ENCODE measurements around the gene UBE2D1.
"Not testable (repeated sequence)": the region's sequence is repeated elsewhere in the genome, so short reads cannot be mapped to it uniquely, and the experiment has no call there.

UBE2D1 gene

DNA sequence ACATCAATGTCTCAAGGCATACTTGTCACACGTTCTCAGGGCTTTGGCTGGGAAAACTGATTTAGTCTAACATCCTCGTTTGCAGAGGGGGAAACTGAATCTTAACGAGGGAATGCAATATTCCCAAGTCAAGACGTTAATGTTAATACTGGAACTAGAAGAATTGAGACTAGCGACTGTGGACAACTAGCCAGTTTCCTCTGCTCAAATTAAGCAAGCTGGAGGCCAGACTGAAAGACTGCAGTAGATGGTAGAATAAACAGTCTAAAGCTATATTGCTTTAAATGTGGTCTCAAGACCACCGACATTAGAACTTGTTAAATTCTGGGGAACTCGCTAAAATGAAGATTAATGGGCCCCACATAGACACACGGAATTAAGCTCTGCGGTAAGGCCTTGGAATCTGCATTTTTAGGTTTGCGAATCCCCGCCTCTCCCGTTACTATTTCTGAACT, 49.8 kb downstream of the UBE2D1 start:
- no peak for DNase-seq

DNA sequence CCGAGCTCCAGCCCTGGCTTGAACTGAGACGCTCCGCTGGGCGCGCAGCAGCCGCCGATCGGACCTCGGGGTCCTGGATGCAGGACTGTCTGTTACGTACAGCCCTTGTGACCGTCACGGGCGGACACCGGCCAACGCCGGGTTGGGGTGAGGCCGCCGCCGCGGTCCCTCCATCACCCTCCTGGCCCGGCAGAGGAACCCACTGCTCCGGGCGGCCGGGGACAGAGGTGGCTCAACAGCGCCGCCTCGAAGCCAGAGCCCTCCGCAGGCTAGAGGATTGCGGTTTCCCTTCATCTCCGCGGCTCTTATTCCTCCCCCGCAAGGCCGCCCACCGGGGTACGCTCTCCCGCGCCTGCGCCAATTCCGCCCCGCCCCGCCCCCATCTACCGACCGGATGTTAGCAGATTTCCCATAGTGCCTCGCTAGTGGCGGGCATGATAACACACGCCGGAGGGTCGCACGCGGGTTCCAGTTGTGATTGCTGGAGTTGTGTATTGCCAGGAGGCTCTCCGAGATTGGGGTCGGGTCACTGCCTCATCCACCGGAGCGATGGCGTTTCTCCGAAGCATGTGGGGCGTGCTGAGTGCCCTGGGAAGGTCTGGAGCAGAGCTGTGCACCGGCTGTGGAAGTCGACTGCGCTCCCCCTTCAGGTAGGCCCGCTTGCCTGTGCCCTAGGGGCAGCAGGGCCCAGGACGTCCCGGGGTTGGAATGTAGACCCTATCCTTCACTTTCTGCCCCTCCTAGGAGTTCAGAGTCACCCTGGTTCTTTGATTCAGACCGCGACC, 50.4 kb downstream of the UBE2D1 start, which contains the start of gene TFAM:
Gene TFAM (plus strand): TSS at position 412 of the 785 bp plus-strand sequence. CDS start 138 bp downstream, at position 550.
- DNase-seq = peak; percentile 91

DNA sequence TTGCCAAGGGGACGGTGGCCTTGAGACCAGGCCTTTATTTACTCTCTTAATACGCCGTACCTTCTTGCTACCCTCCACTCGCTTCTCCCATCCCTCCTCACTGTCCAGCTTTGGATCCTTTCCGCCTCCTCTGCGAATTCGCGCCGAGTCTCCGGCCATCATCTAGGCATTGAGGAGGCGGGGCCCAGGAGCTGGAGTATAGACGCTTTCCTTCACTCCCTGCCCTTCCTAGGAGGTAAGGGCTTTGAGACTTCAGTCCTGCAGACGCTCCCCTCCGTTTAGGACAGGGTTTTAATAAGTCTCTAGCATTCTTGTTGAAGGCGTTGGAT, 50.9 kb downstream of the UBE2D1 start:
- DNase-seq = no peak

DNA sequence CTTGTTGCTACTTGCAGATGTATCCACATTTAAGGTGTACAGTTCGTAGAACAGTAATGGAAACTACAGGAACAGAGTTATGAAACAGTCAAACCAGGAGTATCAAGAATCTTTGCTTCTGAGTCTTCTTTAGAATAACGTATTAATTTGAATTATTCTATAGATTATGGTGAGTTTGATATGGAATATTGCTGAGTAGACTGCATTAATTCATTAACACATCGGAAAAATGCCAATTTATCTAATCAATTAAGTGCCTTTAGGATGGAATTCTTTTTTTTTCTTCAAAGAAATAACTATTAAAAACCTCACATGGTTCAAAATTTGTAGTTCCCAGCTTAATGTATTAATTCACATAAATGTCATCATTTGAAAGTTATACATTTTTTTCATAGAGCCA, 54.2 kb downstream of the UBE2D1 start:
- DNase-seq = no peak

DNA sequence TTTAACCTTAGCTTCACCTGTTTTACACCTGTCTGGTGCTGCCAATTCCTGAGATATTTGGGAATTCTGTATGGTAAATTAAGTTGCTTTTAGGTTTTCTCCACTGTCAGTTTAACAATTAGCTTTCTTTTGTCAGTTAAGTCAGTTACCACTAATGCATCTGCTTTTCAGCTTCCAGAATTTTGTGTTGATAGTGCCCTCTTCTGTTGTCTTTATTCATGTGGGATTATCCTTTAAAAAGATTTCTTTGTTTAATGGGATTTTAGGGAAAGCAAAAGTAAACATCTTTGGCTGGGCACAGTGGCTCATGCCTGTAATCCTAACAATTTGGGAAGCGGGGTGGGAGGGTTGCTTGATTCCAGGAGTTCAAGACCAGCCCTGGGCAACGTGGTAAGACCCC, 58.5 kb downstream of the UBE2D1 start:
- DNase-seq = no peak

DNA sequence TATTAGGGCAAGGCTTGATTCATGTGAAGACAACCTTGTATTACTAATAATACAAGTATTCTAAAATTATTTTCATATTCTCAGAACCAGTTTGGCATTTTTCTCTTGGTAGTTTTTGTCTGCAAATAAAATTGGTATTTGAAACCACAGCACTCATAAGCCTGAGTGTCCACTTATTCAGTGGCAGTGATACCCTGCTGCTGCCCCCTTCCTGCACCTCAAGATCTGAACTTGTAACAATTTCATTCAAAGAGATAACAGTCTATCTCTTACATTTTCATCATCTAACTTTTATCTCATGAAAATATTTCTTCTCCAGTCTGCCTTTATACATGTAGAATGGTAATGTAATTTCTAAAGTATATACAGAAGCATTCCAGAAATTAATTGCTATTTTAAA, 59.7 kb downstream of the UBE2D1 start:
- no peak for DNase-seq

DNA sequence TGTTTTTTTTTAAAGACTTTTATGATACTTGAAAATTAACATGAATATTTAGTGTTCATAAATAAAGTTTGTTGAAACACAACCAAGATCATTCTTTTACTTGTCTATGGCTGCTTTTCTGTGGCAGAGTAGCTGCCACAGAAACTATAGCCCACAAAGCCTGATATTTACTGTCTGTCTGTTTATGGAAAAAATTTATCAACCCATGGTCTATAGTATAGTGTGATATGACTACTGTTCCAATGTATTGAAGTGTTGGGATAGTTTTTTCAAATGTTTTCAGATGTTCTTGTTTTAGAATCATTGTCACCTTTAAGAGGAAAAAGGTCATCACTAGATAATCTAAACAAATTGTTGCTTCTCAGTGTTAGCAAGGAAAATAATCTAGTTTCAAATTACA, 61.3 kb downstream of the UBE2D1 start:
- DNase-seq = no peak

DNA sequence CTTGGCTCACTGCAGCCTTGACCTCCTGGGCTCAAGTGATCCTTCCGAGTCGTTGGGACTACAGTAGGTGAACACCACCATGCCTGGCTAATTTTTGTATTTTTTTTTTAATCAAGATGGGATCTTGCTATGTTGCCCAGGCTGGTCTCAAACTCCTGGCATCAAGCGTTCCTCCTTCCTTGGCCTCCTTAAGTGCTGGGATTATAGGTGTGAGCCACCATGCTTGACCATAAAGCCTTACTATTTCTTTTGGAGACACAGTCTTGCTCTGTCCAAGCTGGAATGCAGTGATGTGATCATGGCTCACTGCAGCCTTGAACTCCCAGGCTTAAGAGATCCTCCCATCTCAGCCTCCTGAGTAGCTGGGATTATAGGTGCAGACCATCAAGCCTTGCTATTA, 63.0 kb downstream of the UBE2D1 start:
- no peak for DNase-seq

DNA sequence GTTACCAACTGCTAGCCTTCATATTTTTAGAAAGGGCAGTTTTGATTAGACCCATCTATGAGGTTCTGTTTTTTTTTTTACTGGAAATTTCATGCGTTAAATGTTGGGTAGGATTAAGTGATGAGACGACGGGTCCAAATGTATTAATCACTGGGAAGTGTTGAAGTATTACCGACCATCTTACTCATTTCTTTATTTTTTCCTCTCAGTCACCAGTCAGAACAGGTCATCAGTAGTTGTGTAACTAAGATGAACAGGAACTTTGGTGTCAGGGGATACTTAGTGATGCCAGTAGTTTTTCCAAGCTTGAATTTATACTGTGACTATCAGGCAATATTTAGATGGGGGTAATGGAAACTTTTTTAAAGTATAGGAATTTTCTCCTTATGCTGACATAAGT, 64.6 kb downstream of the UBE2D1 start:
- DNase-seq = no peak

DNA sequence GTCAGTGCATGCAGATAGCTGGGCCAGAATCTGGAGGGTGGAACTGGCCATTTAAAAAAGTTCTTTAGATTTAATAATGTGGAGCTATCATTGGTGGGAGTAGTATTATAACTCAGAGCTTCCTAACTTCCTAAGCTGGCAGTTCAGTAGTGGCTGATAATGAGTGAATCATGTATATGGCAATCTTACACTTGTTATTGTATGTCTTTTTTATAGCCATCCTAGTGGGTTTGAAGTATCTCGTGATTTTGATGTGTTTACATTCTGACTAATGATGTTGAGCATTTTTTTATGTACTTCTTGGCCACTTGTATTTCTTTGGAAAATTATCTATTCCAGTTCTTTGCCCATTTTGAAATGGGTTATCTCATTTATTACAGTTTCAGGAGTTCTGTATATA, 65.8 kb downstream of the UBE2D1 start:
- DNase-seq = no peak

DNA sequence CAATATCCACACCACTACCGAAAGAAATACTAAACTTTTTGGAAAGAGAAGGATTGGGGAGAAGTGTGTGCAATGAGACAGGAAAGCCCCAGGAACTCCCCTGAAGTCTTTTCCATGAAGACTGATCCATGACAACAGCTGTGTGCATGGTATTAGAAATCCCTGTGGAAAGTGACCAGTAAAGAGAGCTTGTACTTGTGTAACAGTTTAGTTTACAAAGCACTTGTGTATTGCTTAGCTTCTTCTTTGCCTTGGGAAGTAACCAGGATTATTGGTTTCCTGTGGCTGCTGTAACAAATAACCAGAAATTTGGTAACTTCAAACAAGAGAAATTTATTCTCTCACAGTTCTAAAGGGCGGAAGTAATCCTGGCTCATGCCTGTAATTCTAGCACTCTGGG, 69.2 kb downstream of the UBE2D1 start:
- no peak for DNase-seq

DNA sequence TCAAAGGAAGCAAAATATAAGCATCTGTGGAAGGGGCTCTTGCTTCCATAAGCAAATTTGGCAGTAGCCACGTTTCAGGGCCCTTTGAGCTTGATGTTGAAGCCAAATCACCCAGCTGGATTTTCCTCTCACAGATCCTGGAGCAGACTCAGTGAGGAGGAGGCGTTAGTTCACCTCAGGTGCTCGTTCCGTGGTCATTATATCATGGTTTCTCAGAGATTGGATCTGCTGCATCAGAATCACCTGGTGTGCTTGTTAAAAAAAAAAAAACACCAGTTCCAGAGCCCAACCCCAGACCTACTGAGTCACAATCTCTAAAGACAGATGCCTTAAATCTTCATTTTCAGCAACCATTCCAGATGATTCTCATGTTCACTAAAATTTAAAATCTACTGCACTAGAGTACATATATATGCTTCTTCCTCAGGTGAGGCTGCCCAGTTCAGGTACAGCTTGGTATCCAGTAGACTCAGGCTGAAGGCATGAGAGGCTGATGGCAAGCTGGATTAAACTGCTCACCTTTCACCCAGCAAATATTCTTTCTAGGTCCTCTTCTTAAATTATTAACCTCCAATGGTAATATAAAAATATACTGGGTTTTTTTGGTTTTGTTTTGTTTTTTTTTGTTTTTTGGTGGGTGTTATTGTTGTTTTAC, 75.3 kb downstream of the UBE2D1 start:
- DNase-seq = no peak

DNA sequence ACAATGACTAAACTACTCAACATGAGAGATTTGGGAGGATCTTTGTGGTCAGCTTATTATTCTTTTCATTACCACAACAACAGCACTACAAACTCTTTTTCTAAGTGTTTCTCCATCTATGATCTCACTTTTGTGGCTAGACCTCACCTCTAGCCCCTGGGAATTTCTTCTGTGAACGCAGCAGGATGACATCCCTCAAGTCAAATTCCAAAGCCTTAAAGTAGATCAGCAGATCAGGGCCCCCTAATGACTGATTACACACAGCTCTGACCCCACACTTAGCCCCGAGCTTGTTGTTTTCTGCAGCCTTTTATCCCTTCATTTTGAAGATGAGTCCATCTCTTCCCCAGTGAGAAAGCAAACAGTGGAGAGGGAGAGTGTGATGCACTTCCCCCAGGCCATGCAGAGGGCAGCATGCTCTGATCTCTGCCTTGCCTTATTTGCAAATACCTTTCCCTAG, 77.7 kb downstream of the UBE2D1 start:
- no peak for DNase-seq

DNA sequence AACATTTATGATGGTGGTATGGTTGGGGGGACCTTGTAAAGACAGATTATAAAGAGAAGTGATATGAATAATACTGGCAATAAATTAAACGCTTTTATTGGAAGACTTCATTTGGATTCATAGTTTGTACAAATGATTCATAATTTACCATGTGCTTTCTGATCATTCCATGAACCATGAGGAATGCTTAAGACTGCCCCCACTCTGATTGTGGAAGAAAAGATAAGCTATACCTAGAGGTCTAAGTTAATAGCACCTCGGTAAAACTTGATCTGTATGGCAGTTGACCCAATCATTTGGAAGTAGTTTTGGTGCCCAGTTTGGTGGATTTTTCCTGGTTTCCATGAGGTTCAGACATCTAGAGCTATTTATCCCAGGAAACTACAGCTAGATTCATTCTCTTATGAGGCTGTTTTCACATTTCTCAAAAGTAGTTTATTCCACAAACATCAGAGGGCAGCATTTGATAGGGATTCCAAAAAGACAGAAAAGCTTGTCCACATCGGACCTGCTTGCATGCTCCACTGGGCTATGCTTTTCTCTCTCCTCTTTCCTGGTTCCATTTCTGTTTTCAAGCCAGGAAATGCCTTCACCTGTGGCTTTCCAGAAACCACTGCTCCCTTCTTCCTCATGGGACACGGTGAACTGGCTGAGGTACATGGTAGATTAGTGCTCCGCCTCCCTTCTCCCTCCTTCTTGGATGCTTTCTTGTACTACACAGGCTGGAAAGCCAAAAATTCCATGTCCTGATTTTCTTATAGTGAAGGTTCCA, 79.7 kb downstream of the UBE2D1 start:
- no peak for DNase-seq

DNA sequence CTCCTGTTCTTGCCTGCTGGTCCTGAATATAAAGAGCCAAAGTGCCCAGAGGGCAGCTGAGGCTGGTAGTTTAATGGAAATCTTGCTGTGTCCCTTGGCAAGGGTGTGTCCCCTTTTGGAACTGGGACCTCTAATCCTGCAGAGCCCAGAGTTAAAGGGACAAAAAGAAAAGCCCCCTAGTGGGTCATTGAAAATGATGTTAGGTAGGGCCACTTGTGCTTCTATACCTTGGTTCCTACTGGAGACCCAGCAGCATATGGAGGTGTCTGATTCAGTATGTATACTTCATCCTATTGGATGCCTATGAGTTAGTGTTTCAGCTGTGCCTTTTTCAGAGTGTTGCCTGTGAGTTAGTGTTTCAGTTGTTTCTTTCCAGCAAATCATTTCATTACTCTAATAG, 81.0 kb downstream of the UBE2D1 start:
- DNase-seq = no peak

DNA sequence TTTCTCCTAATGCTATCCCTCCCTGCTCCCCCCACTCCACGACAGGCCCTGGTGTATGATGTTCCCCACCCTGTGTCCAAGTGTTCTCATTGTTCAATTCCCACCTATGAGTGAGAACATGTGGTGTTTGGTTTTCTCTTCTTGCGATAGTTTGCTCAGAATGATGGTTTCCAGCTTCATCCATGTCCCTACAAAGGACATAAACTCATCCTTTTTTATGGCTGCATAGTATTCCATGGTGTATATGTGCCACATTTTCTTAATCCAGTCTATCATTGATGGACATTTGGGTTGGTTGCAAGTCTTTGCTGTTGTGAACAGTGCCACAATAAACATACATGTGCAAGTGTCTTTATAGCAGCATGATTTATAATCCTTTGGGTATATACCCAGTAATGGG, 83.1 kb downstream of the UBE2D1 start:
- not testable (repeated sequence) for DNase-seq

Measured in CD4-positive, alpha-beta T cell treated with Interleukin-4 for 4 hours (primary cell).